H9 (cell line): Measurements from ENCODE around the gene COX7A2L. TPM values are rescaled to one million over a fixed set of nuclear protein-coding genes. Genes with fewer than 3 reads are reported as not detected.

Experiments
- DNase-seq: peaks from one replicate; pipeline ENCODE4 v3.0.0-alpha.2; 2017
- H2AFZ ChIP-seq: one replicate; pipeline ENCODE4 v1.6.1; 2013; ENCODE audit warnings: mild to moderate bottlenecking, low read length, control low read depth, moderate library complexity
- H2AK5ac ChIP-seq: 2 replicates; pipeline ENCODE4 v1.6.1; 2013; ENCODE audit warnings: low read length, control low read depth, mixed read lengths; ENCODE audit not compliant: insufficient read length
- H2BK120ac ChIP-seq: one replicate; pipeline ENCODE4 v1.6.1; 2013; ENCODE audit warnings: low read depth, mild to moderate bottlenecking, low read length, control low read depth, inconsistent platforms; ENCODE audit not compliant: poor library complexity, severe bottlenecking
- H2BK12ac ChIP-seq: 2 replicates; pipeline ENCODE4 v1.6.1; 2013; ENCODE audit warnings: low read length, control low read depth, mixed read lengths, low read depth; ENCODE audit not compliant: insufficient read length
- H2BK15ac ChIP-seq: 2 replicates; pipeline ENCODE4 v1.6.1; 2013; ENCODE audit warnings: low read depth, low read length, control low read depth
- H2BK20ac ChIP-seq: one replicate; pipeline ENCODE4 v1.6.1; 2013; ENCODE audit warnings: low read depth, mild to moderate bottlenecking, low read length, control low read depth, inconsistent platforms; ENCODE audit not compliant: poor library complexity, severe bottlenecking
- H2BK5ac ChIP-seq: 2 replicates; pipeline ENCODE4 v1.6.1; 2013; ENCODE audit warnings: low read length, control low read depth, mixed read lengths; ENCODE audit not compliant: insufficient read length
- H3K14ac ChIP-seq: 2 replicates; pipeline ENCODE4 v1.6.1; 2013; ENCODE audit warnings: low read length, control low read depth; ENCODE audit not compliant: insufficient read depth
- H3K18ac ChIP-seq: 2 replicates; pipeline ENCODE4 v1.6.1; 2013; ENCODE audit warnings: low read depth, mild to moderate bottlenecking, mixed read lengths, low read length, control low read depth; ENCODE audit not compliant: insufficient read length
- H3K23ac ChIP-seq: 2 replicates; pipeline ENCODE4 v1.6.1; 2013; ENCODE audit warnings: low read length, control low read depth, mixed read lengths, low read depth; ENCODE audit not compliant: insufficient read length
- H3K23me2 ChIP-seq: 2 replicates; pipeline ENCODE4 v1.6.1; 2013; ENCODE audit warnings: low read depth, mild to moderate bottlenecking, mixed read lengths, low read length, control low read depth; ENCODE audit not compliant: insufficient read length, poor library complexity, severe bottlenecking
- H3K27ac ChIP-seq: 2 replicates; pipeline ENCODE4 v1.5.1; 2013; ENCODE audit warnings: low read length, control low read depth, mixed read lengths, low read depth; ENCODE audit not compliant: insufficient read length
- H3K27me3 ChIP-seq: 2 replicates; pipeline ENCODE4 v1.6.1; 2013; ENCODE audit warnings: low read length, control low read depth, inconsistent platforms; ENCODE audit not compliant: insufficient read depth
- H3K4ac ChIP-seq: 2 replicates; pipeline ENCODE4 v1.6.1; 2013; ENCODE audit warnings: low read depth, mild to moderate bottlenecking, control low read depth, inconsistent platforms, low read length, moderate library complexity
- H3K4me1 ChIP-seq: 2 replicates; pipeline ENCODE4 v1.6.1; 2013; ENCODE audit warnings: low read length, control low read depth, inconsistent platforms; ENCODE audit not compliant: insufficient read depth
- H3K4me2 ChIP-seq: 2 replicates; pipeline ENCODE4 v1.6.1; 2013; ENCODE audit warnings: low read length, control low read depth, mixed read lengths; ENCODE audit not compliant: insufficient read length, insufficient read depth
- H3K56ac ChIP-seq: 2 replicates; pipeline ENCODE4 v1.6.1; 2013; ENCODE audit warnings: low read depth, mild to moderate bottlenecking, mixed read lengths, low read length, control low read depth; ENCODE audit not compliant: insufficient read length
- H3K79me1 ChIP-seq: 2 replicates; pipeline ENCODE4 v1.6.1; 2013; ENCODE audit warnings: low read depth, mild to moderate bottlenecking, moderate library complexity, low read length, control low read depth, inconsistent platforms; ENCODE audit not compliant: insufficient read depth, poor library complexity, severe bottlenecking
- H3K79me2 ChIP-seq: 2 replicates; pipeline ENCODE4 v1.6.1; 2013; ENCODE audit warnings: low read length, control low read depth, inconsistent platforms; ENCODE audit not compliant: insufficient read depth
- H3K9ac ChIP-seq: 2 replicates; pipeline ENCODE4 v1.6.1; 2013; ENCODE audit warnings: low read length, control low read depth, mixed read lengths; ENCODE audit not compliant: insufficient read length; ENCODE audit errors: extremely low read depth
- H3K9me3 ChIP-seq: one replicate; pipeline ENCODE4 v1.6.1; 2013; ENCODE audit warnings: low read depth, low read length, inconsistent platforms; ENCODE audit not compliant: control insufficient read depth
- H3T11ph ChIP-seq: one replicate; pipeline ENCODE4 v1.6.1; 2013; ENCODE audit warnings: mild to moderate bottlenecking, low read length, control low read depth, inconsistent platforms
- H4K20me1 ChIP-seq: one replicate; pipeline ENCODE4 v1.6.1; 2013; ENCODE audit not compliant: control insufficient read depth, insufficient read length, insufficient read depth
- H4K5ac ChIP-seq: 2 replicates; pipeline ENCODE4 v1.6.1; 2013; ENCODE audit warnings: low read depth, mild to moderate bottlenecking, mixed read lengths, low read length, control low read depth; ENCODE audit not compliant: insufficient read length
- H4K8ac ChIP-seq: replicated peaks from 2 replicates; pipeline ENCODE4 v1.6.1; 2013; ENCODE audit warnings: low read length, control low read depth, mixed read lengths, low read depth; ENCODE audit not compliant: insufficient read length
- H4K91ac ChIP-seq: 2 replicates; pipeline ENCODE4 v1.6.1; 2013; ENCODE audit warnings: low read depth, mild to moderate bottlenecking, moderate library complexity, mixed read lengths, low read length, control low read depth; ENCODE audit not compliant: insufficient read length
- H3K27ac Mint-ChIP-seq, 3 experiments: 2 replicates in 2 of 3; 3 replicates in 1 of 3; pipeline ENCODE4 v1.8.0; 2020 to 2021; ENCODE audit warnings: mixed read lengths in 3 of 3, mild to moderate bottlenecking in 1 of 3, moderate library complexity in 1 of 3
- H3K27me3 Mint-ChIP-seq: 2 replicates; pipeline ENCODE4 v1.8.0; 2021; ENCODE audit warnings: low read depth, mild to moderate bottlenecking, moderate library complexity, mixed read lengths
- H3K36me3 Mint-ChIP-seq, 3 experiments: 2 replicates in 2 of 3; 3 replicates in 1 of 3; pipeline ENCODE4 v1.8.0; 2020 to 2021; ENCODE audit warnings: low read depth in 3 of 3, mixed read lengths in 3 of 3; ENCODE audit not compliant: insufficient read depth in 1 of 3
- H3K4me1 Mint-ChIP-seq, 2 experiments: 2 replicates each; pipeline ENCODE4 v1.8.0; 2020; ENCODE audit warnings: mixed read lengths in 2 of 2
- H3K4me3 Mint-ChIP-seq, 2 experiments: 2 replicates in 1 of 2; 3 replicates in 1 of 2; pipeline ENCODE4 v1.8.0; 2020 to 2021; ENCODE audit warnings: mild to moderate bottlenecking in 2 of 2, mixed read lengths in 2 of 2, moderate library complexity in 1 of 2
- H3K9me3 Mint-ChIP-seq, 2 experiments: 2 replicates in 1 of 2; 3 replicates in 1 of 2; pipeline ENCODE4 v1.8.0; 2020; ENCODE audit warnings: mild to moderate bottlenecking in 2 of 2, mixed read lengths in 2 of 2, moderate library complexity in 1 of 2
- CTCF ChIP-seq: fragments of 200-600 bp; sonication (generic); conservative IDR thresholded peaks from 3 replicates; pipeline ENCODE4 v1.8.0; 2021; ENCODE audit warnings: antibody characterized with exemption, mild to moderate bottlenecking
- WGBS: extraction: QIAGEN DNeasy Blood & Tissue Kit; methylation state at CpG from one replicate; pipeline ENCODE4 v1.1.7; 2013; ENCODE audit warnings: missing lambda C conversion rate, low lambda C conversion rate, mixed read lengths; ENCODE audit not compliant: insufficient read length; ENCODE audit errors: extremely low coverage; 5-methylcytosine and 5-hydroxymethylcytosine counted together
- total RNA-seq: library from RNA; stranded (reverse); gene quantifications from 2 replicates; pipeline ENCODE4 v1.2.1, GENCODE V29; 2021

COX7A2L gene
- total RNA-seq, 1 experiment from 2014 or later: 102 TPM

GRCh38 chr2:42353792-42354429 lies 7.1 kb downstream of the COX7A2L start:
- Mint-ChIP-seq H3K27ac (peak overlapping the region in 2 of 3 experiments; percentile 3 to 67; a peak in 2 of 7 replicates), H3K9me3 (no peaks in the 10 kb centered on the region), H3K36me3 (peaks cover 4 to 31% (median 31%) of the 10 kb centered on the region in 3 experiments; a peak in 6 of 7 replicates), H3K4me3 (no peak overlapping the region), H3K27me3 (no peaks in the 10 kb centered on the region), H3K4me1 (peaks cover 0 to 3% of the 10 kb centered on the region in 2 experiments; a peak in 1 of 4 replicates)
- Histone ChIP-seq H3K79me1 (peaks cover 9% of the 10 kb centered on the region), H2BK5ac (no peak overlapping the region), H2BK12ac (no peak overlapping the region), H3K23me2 (no peaks in the 10 kb centered on the region), H3K4me2 (no peak overlapping the region), H4K8ac (no peak overlapping the region), H3K56ac (no peak overlapping the region), H3K4me1 (no peaks in the 10 kb centered on the region), H3K79me2 (peaks cover 23% of the 10 kb centered on the region; the same call in 1 of the 2 replicates), H2AK5ac (no peak overlapping the region), H3K14ac (no peak overlapping the region), H4K5ac (no peak overlapping the region), H3K4ac (no peak overlapping the region), H3K9me3 (no peaks in the 10 kb centered on the region), H3K23ac (no peak overlapping the region), H2AFZ (no peak overlapping the region), H3T11ph (no peak overlapping the region), H3K27ac (no peak overlapping the region), H2BK20ac (no peak overlapping the region), H3K27me3 (no peaks in the 10 kb centered on the region), H3K9ac (no peak overlapping the region), H2BK120ac (no peak overlapping the region), H3K18ac (no peak overlapping the region), H4K91ac (no peak overlapping the region), H2BK15ac (no peak overlapping the region), H4K20me1 (no peaks in the 10 kb centered on the region)
- WGBS: 100% methylated on average over 1 of the region's 5 CpGs
- TF ChIP-seq CTCF: no peak
- DNase-seq: no peak
